GM23338 (cell line): Measurements from ENCODE around the gene SCLY. TPM values are rescaled to one million over a fixed set of nuclear protein-coding genes. Genes with fewer than 3 reads are reported as not detected.
A peak's percentile ranks its signal among the peaks of the same experiment; 100 is the strongest.

Source experiments
- ATAC-seq: fragments of 200-7000 bp; cut with Tn5 transposase; 3 replicates; pipeline ENCODE4 v1.9.1; 2020
- DNase-seq: peaks from one replicate; pipeline ENCODE4 v3.0.0-alpha.2; 2015; ENCODE audit warnings: low spot score
- H2AFZ ChIP-seq: fragments of 200-600 bp; sonication (generic); 2 replicates; pipeline ENCODE4 v1.8.0; 2016; ENCODE audit warnings: antibody characterized with exemption, mild to moderate bottlenecking, moderate library complexity
- H3F3A ChIP-seq: fragments of 200-600 bp; sonication (generic); replicated peaks from 2 replicates; pipeline ENCODE4 v1.8.0; 2017; ENCODE audit warnings: antibody characterized with exemption, mixed run types, low read depth
- H3K27ac ChIP-seq: fragments of 200-600 bp; sonication (generic); 2 replicates; pipeline ENCODE4 v1.6.1; 2016; ENCODE audit warnings: low read depth
- H3K27me3 ChIP-seq: fragments of 200-600 bp; sonication (generic); 2 replicates; pipeline ENCODE4 v1.8.0; 2016; ENCODE audit warnings: mild to moderate bottlenecking, mixed run types, moderate library complexity; ENCODE audit not compliant: insufficient read depth
- H3K36me3 ChIP-seq: fragments of 200-600 bp; sonication (generic); 2 replicates; pipeline ENCODE4 v1.8.0; 2016; ENCODE audit warnings: mild to moderate bottlenecking; ENCODE audit not compliant: insufficient read depth
- H3K4me1 ChIP-seq: fragments of 200-600 bp; sonication (generic); 2 replicates; pipeline ENCODE4 v1.8.0; 2016; ENCODE audit warnings: mild to moderate bottlenecking, moderate library complexity; ENCODE audit not compliant: insufficient read depth
- H3K4me2 ChIP-seq: fragments of 200-600 bp; sonication (generic); 2 replicates; pipeline ENCODE4 v1.7.1; 2017; ENCODE audit warnings: mixed run types
- H3K4me3 ChIP-seq: fragments of 200-600 bp; sonication (generic); 2 replicates; pipeline ENCODE4 v1.6.1; 2016; ENCODE audit warnings: mixed run types
- H3K79me2 ChIP-seq: fragments of 200-600 bp; sonication (generic); replicated peaks from 2 replicates; pipeline ENCODE4 v1.8.0; 2017; ENCODE audit warnings: mild to moderate bottlenecking; ENCODE audit not compliant: insufficient read depth
- H3K9me2 ChIP-seq: fragments of 200-600 bp; sonication (generic); 2 replicates; pipeline ENCODE4 v1.8.0; 2017; ENCODE audit not compliant: insufficient read depth
- H4K20me1 ChIP-seq: fragments of 200-600 bp; sonication (generic); replicated peaks from 2 replicates; pipeline ENCODE4 v1.8.0; 2017; ENCODE audit warnings: mild to moderate bottlenecking; ENCODE audit not compliant: insufficient read depth
- H3K27ac Mint-ChIP-seq: 2 replicates; pipeline ENCODE4 v1.8.0; 2020; ENCODE audit warnings: inconsistent platforms, mild to moderate bottlenecking, moderate library complexity, mixed read lengths
- H3K27me3 Mint-ChIP-seq: 3 replicates; pipeline ENCODE4 v1.8.0; 2022; ENCODE audit warnings: low read depth, mild to moderate bottlenecking, moderate library complexity, mixed read lengths, inconsistent platforms; ENCODE audit not compliant: insufficient read depth, poor library complexity
- H3K36me3 Mint-ChIP-seq: 3 replicates; pipeline ENCODE4 v1.8.0; 2021; ENCODE audit warnings: low read depth, mild to moderate bottlenecking, inconsistent platforms, moderate library complexity, mixed read lengths
- H3K4me1 Mint-ChIP-seq: 3 replicates; pipeline ENCODE4 v1.8.0; 2020; ENCODE audit warnings: mild to moderate bottlenecking, inconsistent platforms, mixed read lengths
- H3K4me3 Mint-ChIP-seq: 3 replicates; pipeline ENCODE4 v1.8.0; 2021; ENCODE audit warnings: moderate library complexity, mild to moderate bottlenecking, inconsistent platforms, mixed read lengths
- H3K9me3 Mint-ChIP-seq: 3 replicates; pipeline ENCODE4 v1.8.0; 2020; ENCODE audit warnings: moderate library complexity, mild to moderate bottlenecking, inconsistent platforms, mixed read lengths
- CREB1 ChIP-seq: fragments of 250-450 bp; sonication (Bioruptor Pico); IDR thresholded peaks from 2 replicates; pipeline ENCODE4 v1.5.0; 2020; ENCODE audit warnings: low read depth, mild to moderate bottlenecking, moderate library complexity
- CTCF ChIP-seq, 2 experiments: fragments of 200-600 bp in 1 of 2; sonication (generic) in 1 of 2; conservative IDR thresholded peaks; 2 replicates each; pipeline versions ENCODE4 v1.5.1 to v1.6.1; 2016 to 2017; ENCODE audit warnings: antibody characterized with exemption in 2 of 2, low read depth in 2 of 2, mild to moderate bottlenecking in 2 of 2, moderate library complexity in 1 of 2
- ETS1 ChIP-seq: IDR thresholded peaks from 2 replicates; pipeline ENCODE4 v1.6.1; 2016; ENCODE audit warnings: antibody characterized with exemption
- EZH2 ChIP-seq: fragments of 200-600 bp; sonication (generic); IDR thresholded peaks from one replicate; pipeline ENCODE4 v1.8.0; 2017; ENCODE audit warnings: antibody characterized with exemption, mild to moderate bottlenecking, low read depth; ENCODE audit not compliant: unreplicated experiment
- EZH2phosphoT487 ChIP-seq: fragments of 200-600 bp; sonication (generic); IDR thresholded peaks from one replicate; pipeline ENCODE4 v1.8.1; 2018; ENCODE audit warnings: antibody characterized with exemption; ENCODE audit not compliant: unreplicated experiment
- JUNB ChIP-seq: IDR thresholded peaks from one replicate; pipeline ENCODE4 v1.6.1; 2016; ENCODE audit warnings: antibody characterized with exemption; ENCODE audit not compliant: unreplicated experiment
- NANOG ChIP-seq: IDR thresholded peaks from 2 replicates; pipeline ENCODE4 v1.6.1; 2016; ENCODE audit warnings: antibody characterized with exemption, borderline replicate concordance
- POLR2AphosphoS5 ChIP-seq: IDR thresholded peaks from 2 replicates; pipeline ENCODE4 v1.6.1; 2016; ENCODE audit warnings: antibody characterized with exemption, low read depth
- REST ChIP-seq: IDR thresholded peaks from one replicate; pipeline ENCODE4 v1.6.1; 2018; ENCODE audit warnings: antibody characterized with exemption; ENCODE audit not compliant: unreplicated experiment
- STAT1 ChIP-seq: IDR thresholded peaks from one replicate; pipeline ENCODE4 v1.6.1; 2016; ENCODE audit warnings: antibody characterized with exemption; ENCODE audit not compliant: unreplicated experiment
- ZNF114 ChIP-seq: fragments of 250-450 bp; sonication (Bioruptor Pico); IDR thresholded peaks from 2 replicates; pipeline ENCODE4 v1.5.0; 2020; ENCODE audit warnings: mild to moderate bottlenecking, moderate library complexity
- ZNF331 ChIP-seq: fragments of 250-450 bp; sonication (Bioruptor Pico); IDR thresholded peaks from 2 replicates; pipeline ENCODE4 v1.5.0; 2020; ENCODE audit warnings: low read depth, mild to moderate bottlenecking, moderate library complexity
- ZNF462 ChIP-seq: fragments of 250-450 bp; sonication (Bioruptor Pico); IDR thresholded peaks from 2 replicates; pipeline ENCODE4 v1.5.0; 2020; ENCODE audit warnings: mild to moderate bottlenecking, moderate library complexity
- polyA plus RNA-seq: library from polyadenylated mRNA; unstranded; fragments of >200 nt; fragmentation: Nextera tagmentation; extraction: Ambion mirVana; gene quantifications from 2 replicates; pipeline ENCODE4 v1.2.1, GENCODE V29; 2016
- total RNA-seq: library from RNA; depleted of rRNA; stranded (reverse); fragments of >200 nt; shearing (Covaris generic); gene quantifications from 2 replicates; pipeline ENCODE4 v1.2.3, GENCODE V29; 2014

SCLY gene
- total and polyA plus RNA-seq, 2 experiments from 2014 or later = 57.2 to 80.3 TPM

- ATAC-seq (no peak), DNase-seq (no peak)
- H4K20me1 ChIP-seq = peaks cover 5% of the 10 kb centered on the region; the same call in 1 of the 2 replicates
- Mint-ChIP-seq H3K4me3 (no peak overlapping the region), H3K27me3 (peaks cover 6% of the 10 kb centered on the region), H3K9me3 (no peaks in the 10 kb centered on the region), H3K4me1 (0 out of 3 replicates have a peak, but pooled peaks cover 2% of the 10 kb centered on the region), H3K27ac (peak overlapping the region; percentile 59; the same call in 1 of the 2 replicates), H3K36me3 (peaks cover 6% of the 10 kb centered on the region; the same call in 1 of the 3 replicates)
- no peak overlapping the region for H3K4me3 ChIP-seq
- no peaks in the 10 kb centered on the region for H3K9me2 ChIP-seq
- no peaks in the 10 kb centered on the region for H3K27me3 ChIP-seq
- H3K27ac ChIP-seq = no peak overlapping the region
- no peaks in the 10 kb centered on the region; the same call in 1 of the 2 replicates for H3K36me3 ChIP-seq
- no peaks in the 10 kb centered on the region for H3K79me2 ChIP-seq
- TF ChIP-seq JUNB (no peak), REST (no peak), EZH2 (no peak), POLR2AphosphoS5 (no peak), NANOG (no peak), ZNF331 (CRISPR knock-in tag) (no peak), ZNF114 (CRISPR knock-in tag) (no peak), ZNF462 (CRISPR knock-in tag) (no peak), ETS1 (no peak), CREB1 (CRISPR knock-in tag) (no peak), CTCF (conservative IDR thresholded peaks at IDR 0.05; ENCODE audit: low read depth in 2 of 2) (no peak), EZH2phosphoT487 (no peak), STAT1 (no peak)
- H3K4me2 ChIP-seq = no peak overlapping the region
- no peak overlapping the region for H2AFZ ChIP-seq
- no peaks in the 10 kb centered on the region for H3K4me1 ChIP-seq
- no peaks in the 10 kb centered on the region for H3F3A ChIP-seq
These were observed 40.0 kb upstream of the SCLY start for GRCh38 chr2:238020816-238021215.
